ENCODE results near the gene EML6.

EML6 gene

GRCh38 chr2:54722641-54723040, 821 bp upstream of the EML6 start:
- H3K79me1 ChIP-seq (ENCODE audit: low read length), result no peaks in the 10 kb centered on the region
- DNase-seq, result peak; percentile 3
- H4K8ac ChIP-seq (ENCODE audit: low read depth, low read length), result peak overlapping the region; percentile 39
- no peak overlapping the region for H2BK15ac ChIP-seq (replicated peaks; ENCODE audit: low read depth)
- peak overlapping the region; percentile 85 for H3K4me3 ChIP-seq (ENCODE audit: low read length)
- no CpG with 5 or more reads among the region's 10 CpGs for WGBS (ENCODE audit: extremely low coverage, insufficient coverage, low lambda C conversion rate)
- H2AK5ac ChIP-seq (ENCODE audit: low read length), result no peak overlapping the region
- H3K18ac ChIP-seq (ENCODE audit: low read length), result no peak overlapping the region
- no peaks in the 10 kb centered on the region for H3K36me3 ChIP-seq (ENCODE audit: control insufficient read depth, insufficient read depth, low read length)
- H3K27me3 ChIP-seq (ENCODE audit: insufficient read depth, low read length, poor library complexity), result peaks cover 22% of the 10 kb centered on the region
- no peak overlapping the region for H4K5ac ChIP-seq (ENCODE audit: low read length)
- no peak overlapping the region for H2BK120ac ChIP-seq (ENCODE audit: low read depth, low read length)
- no peak overlapping the region for H3K27ac ChIP-seq (ENCODE audit: low read depth, low read length)
- H2BK5ac ChIP-seq (ENCODE audit: low read length), result no peak overlapping the region
- peak overlapping the region; percentile 79 for H3K9ac ChIP-seq (ENCODE audit: low read length)
- peak overlapping the region; percentile 91 for H3K4me2 ChIP-seq (ENCODE audit: low read length)
- H3K4me1 ChIP-seq (ENCODE audit: control insufficient read depth, low read depth, low read length), result peaks cover 5% of the 10 kb centered on the region
- H3K56ac ChIP-seq (ENCODE audit: low read length), result peak overlapping the region; percentile 90
- H3K23ac ChIP-seq (ENCODE audit: low read length), result no peak overlapping the region
- no peaks in the 10 kb centered on the region for H3K79me2 ChIP-seq (ENCODE audit: control insufficient read depth, insufficient read depth, low read length)
- H3K4ac ChIP-seq (ENCODE audit: low read depth, low read length), result no peak overlapping the region

GRCh38 chr2:54723996-54724559, 616 bp downstream of the EML6 start:
- Histone ChIP-seq H2AK5ac (ENCODE audit: low read length) (no peak overlapping the region), H3K18ac (ENCODE audit: low read length) (no peak overlapping the region), H3K23ac (ENCODE audit: low read length) (no peak overlapping the region), H3K36me3 (ENCODE audit: control insufficient read depth, insufficient read depth, low read length) (no peaks in the 10 kb centered on the region), H3K79me2 (ENCODE audit: control insufficient read depth, insufficient read depth, low read length) (no peaks in the 10 kb centered on the region), H3K4me3 (ENCODE audit: low read length) (peak overlapping the region; percentile 47), H2BK5ac (ENCODE audit: low read length) (no peak overlapping the region), H3K4me2 (ENCODE audit: low read length) (peak overlapping the region; percentile 47), H3K4ac (ENCODE audit: low read depth, low read length) (no peak overlapping the region), H3K27ac (ENCODE audit: low read depth, low read length) (no peak overlapping the region), H3K79me1 (ENCODE audit: low read length) (no peaks in the 10 kb centered on the region), H3K56ac (ENCODE audit: low read length) (peak overlapping the region; percentile 79), H3K9ac (ENCODE audit: low read length) (peak overlapping the region; percentile 55), H3K27me3 (ENCODE audit: insufficient read depth, low read length, poor library complexity) (peaks cover 22% of the 10 kb centered on the region), H3K4me1 (ENCODE audit: control insufficient read depth, low read depth, low read length) (peaks cover 5% of the 10 kb centered on the region), H2BK15ac (replicated peaks; ENCODE audit: low read depth) (no peak overlapping the region), H4K8ac (ENCODE audit: low read depth, low read length) (no peak overlapping the region), H2BK120ac (ENCODE audit: low read depth, low read length) (no peak overlapping the region), H4K5ac (ENCODE audit: low read length) (no peak overlapping the region)
- no CpG with 5 or more reads among the region's 23 CpGs for WGBS (ENCODE audit: extremely low coverage, insufficient coverage, low lambda C conversion rate)
- DNase-seq, result peak; percentile 16

- no peak overlapping the region for H3K27ac ChIP-seq (ENCODE audit: low read depth, low read length)
- peaks cover 22% of the 10 kb centered on the region for H3K27me3 ChIP-seq (ENCODE audit: insufficient read depth, low read length, poor library complexity)
- no CpG with 5 or more reads among the region's 87 CpGs for WGBS (ENCODE audit: extremely low coverage, insufficient coverage, low lambda C conversion rate)
- no peaks in the 10 kb centered on the region for H3K79me2 ChIP-seq (ENCODE audit: control insufficient read depth, insufficient read depth, low read length)
- peak overlapping the region; percentile 47 for H3K4me2 ChIP-seq (ENCODE audit: low read length)
- H4K5ac ChIP-seq (ENCODE audit: low read length), result no peak overlapping the region
- H3K18ac ChIP-seq (ENCODE audit: low read length), result no peak overlapping the region
- H3K4me1 ChIP-seq (ENCODE audit: control insufficient read depth, low read depth, low read length), result peaks cover 5% of the 10 kb centered on the region
- H3K36me3 ChIP-seq (ENCODE audit: control insufficient read depth, insufficient read depth, low read length), result no peaks in the 10 kb centered on the region
- H4K8ac ChIP-seq (ENCODE audit: low read depth, low read length), result no peak overlapping the region
- no peak overlapping the region for H3K23ac ChIP-seq (ENCODE audit: low read length)
- H3K79me1 ChIP-seq (ENCODE audit: low read length), result no peaks in the 10 kb centered on the region
- no peak overlapping the region for H3K4ac ChIP-seq (ENCODE audit: low read depth, low read length)
- no peak overlapping the region for H2BK5ac ChIP-seq (ENCODE audit: low read length)
- peak overlapping the region; percentile 32 for H3K56ac ChIP-seq (ENCODE audit: low read length)
- no peak overlapping the region for H2BK15ac ChIP-seq (replicated peaks; ENCODE audit: low read depth)
- H3K4me3 ChIP-seq (ENCODE audit: low read length), result peak overlapping the region; percentile 11
- H3K9ac ChIP-seq (ENCODE audit: low read length), result no peak overlapping the region
- DNase-seq, result peak; percentile 32
- H2BK120ac ChIP-seq (ENCODE audit: low read depth, low read length), result no peak overlapping the region
- H2AK5ac ChIP-seq (ENCODE audit: low read length), result no peak overlapping the region
These were observed 1.3 kb downstream of the EML6 start for GRCh38 chr2:54724560-54725342.

- Histone ChIP-seq H3K79me2 (ENCODE audit: control insufficient read depth, insufficient read depth, low read length) (no peaks in the 10 kb centered on the region), H2AK5ac (ENCODE audit: low read length) (no peak overlapping the region), H3K4me1 (ENCODE audit: control insufficient read depth, low read depth, low read length) (peaks cover 5% of the 10 kb centered on the region), H3K79me1 (ENCODE audit: low read length) (no peaks in the 10 kb centered on the region), H3K18ac (ENCODE audit: low read length) (no peak overlapping the region), H2BK120ac (ENCODE audit: low read depth, low read length) (no peak overlapping the region), H4K5ac (ENCODE audit: low read length) (no peak overlapping the region), H3K27ac (ENCODE audit: low read depth, low read length) (no peak overlapping the region), H4K8ac (ENCODE audit: low read depth, low read length) (no peak overlapping the region), H2BK5ac (ENCODE audit: low read length) (no peak overlapping the region), H3K36me3 (ENCODE audit: control insufficient read depth, insufficient read depth, low read length) (no peaks in the 10 kb centered on the region), H3K4ac (ENCODE audit: low read depth, low read length) (no peak overlapping the region), H3K27me3 (ENCODE audit: insufficient read depth, low read length, poor library complexity) (peaks cover 22% of the 10 kb centered on the region), H3K56ac (ENCODE audit: low read length) (no peak overlapping the region), H3K23ac (ENCODE audit: low read length) (no peak overlapping the region), H2BK15ac (replicated peaks; ENCODE audit: low read depth) (no peak overlapping the region), H3K4me3 (ENCODE audit: low read length) (no peak overlapping the region), H3K4me2 (ENCODE audit: low read length) (no peak overlapping the region), H3K9ac (ENCODE audit: low read length) (no peak overlapping the region)
- WGBS (ENCODE audit: extremely low coverage, insufficient coverage, low lambda C conversion rate), result no CpG with 5 or more reads among the region's 8 CpGs
- peak; percentile 3 for DNase-seq
These were observed 2.1 kb downstream of the EML6 start for GRCh38 chr2:54725343-54726099.

GRCh38 chr2:54726431-54726830, 3.0 kb downstream of the EML6 start:
- WGBS (ENCODE audit: extremely low coverage, insufficient coverage, low lambda C conversion rate), result no CpG with 5 or more reads among the region's 1 CpG
- no peak overlapping the region for H3K27ac ChIP-seq (ENCODE audit: low read depth, low read length)
- H3K27me3 ChIP-seq (ENCODE audit: insufficient read depth, low read length, poor library complexity), result peaks cover 22% of the 10 kb centered on the region
- no peak overlapping the region for H2AK5ac ChIP-seq (ENCODE audit: low read length)
- no peak overlapping the region for H3K56ac ChIP-seq (ENCODE audit: low read length)
- H3K79me1 ChIP-seq (ENCODE audit: low read length), result no peaks in the 10 kb centered on the region
- DNase-seq, result no peak
- H2BK120ac ChIP-seq (ENCODE audit: low read depth, low read length), result no peak overlapping the region
- H3K4ac ChIP-seq (ENCODE audit: low read depth, low read length), result no peak overlapping the region
- no peak overlapping the region for H2BK5ac ChIP-seq (ENCODE audit: low read length)
- no peak overlapping the region for H3K4me2 ChIP-seq (ENCODE audit: low read length)
- no peak overlapping the region for H3K9ac ChIP-seq (ENCODE audit: low read length)
- H3K36me3 ChIP-seq (ENCODE audit: control insufficient read depth, insufficient read depth, low read length), result no peaks in the 10 kb centered on the region
- H3K79me2 ChIP-seq (ENCODE audit: control insufficient read depth, insufficient read depth, low read length), result no peaks in the 10 kb centered on the region
- H3K18ac ChIP-seq (ENCODE audit: low read length), result no peak overlapping the region
- H4K5ac ChIP-seq (ENCODE audit: low read length), result no peak overlapping the region
- no peak overlapping the region for H2BK15ac ChIP-seq (replicated peaks; ENCODE audit: low read depth)
- H4K8ac ChIP-seq (ENCODE audit: low read depth, low read length), result no peak overlapping the region
- H3K23ac ChIP-seq (ENCODE audit: low read length), result no peak overlapping the region
- no peak overlapping the region for H3K4me3 ChIP-seq (ENCODE audit: low read length)
- H3K4me1 ChIP-seq (ENCODE audit: control insufficient read depth, low read depth, low read length), result peaks cover 5% of the 10 kb centered on the region

All from mesendoderm (in vitro differentiated cells).